CD4-positive, alpha-beta T cell treated with Interleukin-17A for 1 hour (primary cell): ENCODE results near the gene COLEC12.

Experiments
- DNase-seq: peaks from one replicate; pipeline ENCODE4 v3.0.0-alpha.2; 2020

Gene COLEC12

GRCh38 chr18:505483-506122, 5.1 kb upstream of the COLEC12 start:
- no peak for DNase-seq

- DNase-seq, result no peak
Measured at GRCh38 chr18:501406-501714, 859 bp upstream of the COLEC12 start.

- no peak for DNase-seq
Measured at GRCh38 chr18:499776-500631, 497 bp downstream of the COLEC12 start.

GRCh38 chr18:498931-499775, 1.3 kb downstream of the COLEC12 start:
- no peak for DNase-seq

- no peak for DNase-seq
Measured at GRCh38 chr18:497688-498087, 2.8 kb downstream of the COLEC12 start.

- no peak for DNase-seq
Measured at GRCh38 chr18:495452-495851, 5.0 kb downstream of the COLEC12 start.

GRCh38 chr18:495017-495416, 5.5 kb downstream of the COLEC12 start:
- DNase-seq, result no peak

- no peak for DNase-seq
Measured at GRCh38 chr18:493986-494983, 6.2 kb downstream of the COLEC12 start.

GRCh38 chr18:492451-492850, 8.1 kb downstream of the COLEC12 start:
- no peak for DNase-seq

GRCh38 chr18:490624-491023, 9.9 kb downstream of the COLEC12 start:
- no peak for DNase-seq

GRCh38 chr18:490024-490366, 10.5 kb downstream of the COLEC12 start:
- no peak for DNase-seq

GRCh38 chr18:489244-490023, 11.1 kb downstream of the COLEC12 start:
- DNase-seq, result no peak

GRCh38 chr18:486929-487740, 13.4 kb downstream of the COLEC12 start:
- DNase-seq, result no peak

- no peak for DNase-seq
Measured at GRCh38 chr18:484749-485464, 15.6 kb downstream of the COLEC12 start.

- DNase-seq, result no peak
Measured at GRCh38 chr18:478681-479080, 21.8 kb downstream of the COLEC12 start.

GRCh38 chr18:477565-477964, 22.9 kb downstream of the COLEC12 start:
- DNase-seq, result peak; percentile 13

GRCh38 chr18:476251-476664, 24.2 kb downstream of the COLEC12 start:
- no peak for DNase-seq

GRCh38 chr18:475202-476031, 25.1 kb downstream of the COLEC12 start:
- DNase-seq, result no peak

GRCh38 chr18:474416-474815, 26.1 kb downstream of the COLEC12 start:
- DNase-seq, result no peak
